IMR-90 (cell line): ENCODE measurements around the gene SIGLEC15. TPM values are rescaled to one million over a fixed set of nuclear protein-coding genes. Genes with fewer than 3 reads are reported as not detected.

ENCODE experiments used
- ATAC-seq: fragments of 200-7000 bp; cut with Tn5 transposase; 2 replicates; pipeline ENCODE4 v1.9.1; 2020; ENCODE audit warnings: low read depth, mild to moderate bottlenecking, moderate library complexity
- BruUV-seq: library from RNA; stranded (reverse); fragments of 400-500 nt; replicated peaks from 2 replicates; lab custom pipeline; 2021; lab: Mats Ljungman, UMichigan
- CTCF ChIA-PET: fragments of 300-600 bp; formaldehyde crosslinking; extraction: SDS; loops from one replicate; lab custom pipeline; 2021; ENCODE audit warnings: antibody characterized with exemption; lab: Yijun Ruan, JAX
- POLR2A ChIA-PET: fragments of 300-600 bp; sonication (Branson Sonifier 250); formaldehyde crosslinking; loops from one replicate; lab custom pipeline; 2022; ENCODE audit warnings: antibody characterized with exemption; ENCODE audit not compliant: unreplicated experiment; lab: Charles Lee
- DNase-seq: peaks from one replicate; pipeline ENCODE4 v3.0.0; 2013
- H2AFZ ChIP-seq: replicated peaks from 2 replicates; pipeline ENCODE3; 2013; ENCODE audit warnings: low read length, mild to moderate bottlenecking; ENCODE audit not compliant: poor library complexity
- H2AK5ac ChIP-seq: 2 replicates; pipeline ENCODE4 v1.6.1; 2013; ENCODE audit warnings: low read depth, low read length, inconsistent platforms
- H2AK9ac ChIP-seq: replicated peaks from 2 replicates; pipeline ENCODE3; 2013; ENCODE audit warnings: mild to moderate bottlenecking, low read depth, low read length, moderate library complexity; ENCODE audit not compliant: poor library complexity
- H2BK120ac ChIP-seq: 2 replicates; pipeline ENCODE4 v1.6.1; 2013; ENCODE audit warnings: low read depth, low read length, inconsistent platforms
- H2BK15ac ChIP-seq: 3 replicates; pipeline ENCODE4 v1.6.1; 2013; ENCODE audit warnings: low read depth, low read length, inconsistent platforms
- H2BK20ac ChIP-seq: 2 replicates; pipeline ENCODE4 v1.6.1; 2013; ENCODE audit warnings: low read depth, mild to moderate bottlenecking, inconsistent platforms, low read length, moderate library complexity
- H2BK5ac ChIP-seq: 2 replicates; pipeline ENCODE4 v1.6.1; 2013; ENCODE audit warnings: mild to moderate bottlenecking, low read depth, low read length, inconsistent platforms; ENCODE audit not compliant: poor library complexity, severe bottlenecking
- H3K14ac ChIP-seq: replicated peaks from 2 replicates; pipeline ENCODE4 v1.6.1; 2013; ENCODE audit warnings: low read depth, low read length, inconsistent platforms
- H3K18ac ChIP-seq: 2 replicates; pipeline ENCODE4 v1.6.1; 2013; ENCODE audit warnings: low read depth, low read length, control low read depth
- H3K23ac ChIP-seq: 2 replicates; pipeline ENCODE4 v1.6.1; 2013; ENCODE audit warnings: low read depth, low read length, inconsistent platforms
- H3K27ac ChIP-seq: 2 replicates; pipeline ENCODE4 v1.5.1; 2013; ENCODE audit warnings: mild to moderate bottlenecking, control low read depth, low read length; ENCODE audit not compliant: insufficient read depth
- H3K27me3 ChIP-seq: 2 replicates; pipeline ENCODE4 v1.6.1; 2013; ENCODE audit warnings: low read length; ENCODE audit not compliant: control insufficient read depth, insufficient read depth
- H3K36me3 ChIP-seq: 2 replicates; pipeline ENCODE4 v1.6.1; 2013; ENCODE audit warnings: low read length, mixed read lengths; ENCODE audit not compliant: control insufficient read depth, insufficient read depth
- H3K4ac ChIP-seq: 2 replicates; pipeline ENCODE4 v1.6.1; 2013; ENCODE audit warnings: low read depth, low read length, inconsistent platforms
- H3K4me1 ChIP-seq: 2 replicates; pipeline ENCODE4 v1.6.1; 2013; ENCODE audit warnings: low read length, mixed read lengths; ENCODE audit not compliant: control insufficient read depth, insufficient read depth
- H3K4me2 ChIP-seq: 2 replicates; pipeline ENCODE4 v1.6.1; 2013; ENCODE audit warnings: low read depth, mild to moderate bottlenecking, control low read depth, low read length, moderate library complexity
- H3K4me3 ChIP-seq: 2 replicates; pipeline ENCODE4 v1.5.1; 2013; ENCODE audit warnings: low read depth, mild to moderate bottlenecking, control low read depth, low read length, moderate library complexity; ENCODE audit not compliant: insufficient read depth
- H3K56ac ChIP-seq: 2 replicates; pipeline ENCODE4 v1.6.1; 2013; ENCODE audit warnings: low read length, inconsistent platforms; ENCODE audit not compliant: insufficient read depth; ENCODE audit errors: extremely low read depth
- H3K79me1 ChIP-seq, 2 experiments: 2 replicates each; pipeline ENCODE4 v1.6.1; 2013; ENCODE audit warnings: low read length in 2 of 2, inconsistent platforms in 1 of 2, low read depth in 1 of 2
- H3K9ac ChIP-seq: 2 replicates; pipeline ENCODE4 v1.6.1; 2013; ENCODE audit warnings: low read depth, low read length, control low read depth
- H3K9me1 ChIP-seq: 2 replicates; pipeline ENCODE4 v1.6.1; 2013; ENCODE audit warnings: low read length, inconsistent platforms; ENCODE audit not compliant: insufficient read depth
- H3K9me3 ChIP-seq: 2 replicates; pipeline ENCODE4 v1.6.1; 2013; ENCODE audit warnings: low read length; ENCODE audit not compliant: control insufficient read depth, insufficient read depth
- H4K20me1 ChIP-seq: 2 replicates; pipeline ENCODE4 v1.6.1; 2013; ENCODE audit warnings: low read length, inconsistent platforms; ENCODE audit not compliant: insufficient read depth
- H4K5ac ChIP-seq: 2 replicates; pipeline ENCODE4 v1.6.1; 2013; ENCODE audit warnings: mild to moderate bottlenecking, low read depth, low read length, control low read depth
- H4K8ac ChIP-seq, 2 experiments: 2 replicates each; pipeline ENCODE4 v1.6.1; 2013; ENCODE audit warnings: low read depth in 2 of 2, low read length in 2 of 2, control low read depth in 1 of 2, inconsistent platforms in 1 of 2
- H4K91ac ChIP-seq: 2 replicates; pipeline ENCODE4 v1.6.1; 2013; ENCODE audit warnings: low read depth, low read length, inconsistent platforms; ENCODE audit not compliant: insufficient read depth
- CEBPB ChIP-seq: IDR thresholded peaks from 2 replicates; pipeline ENCODE4 v1.6.1; 2012; ENCODE audit warnings: low read depth, low read length, improper control_type of control experiment
- MAFK ChIP-seq: IDR thresholded peaks from 2 replicates; pipeline ENCODE4 v1.6.1; 2012; ENCODE audit warnings: low read depth, low read length, improper control_type of control experiment
- WGBS, 2 experiments: methylation state at CpG; one replicate each; pipeline versions ENCODE4 v1.1.5 to v1.1.7; 2013; ENCODE audit warnings: missing lambda C conversion rate in 2 of 2; ENCODE audit not compliant: insufficient read length in 1 of 2; ENCODE audit errors: extremely low coverage in 2 of 2; 5-methylcytosine and 5-hydroxymethylcytosine counted together
- dilution Hi-C: fragments of 300-500 bp; cut with HindIII; formaldehyde crosslinking; loops from one replicate; pipeline ENCODE4 v1.14.3; 2018; ENCODE audit warnings: low sequenced_read_pairs; ENCODE audit not compliant: unreplicated experiment
- in situ Hi-C: fragments of 300-500 bp; cut with MboI; formaldehyde crosslinking; loops from 3 replicates; pipeline ENCODE4 v1.14.3; 2019; ENCODE audit warnings: low sequenced_read_pairs, inconsistent platforms, mixed read lengths
- intact Hi-C: fragments of 100-400 bp; cut with micrococcal nuclease; formaldehyde crosslinking; loops from 2 replicates; pipeline ENCODE4 v1.10.0; 2022
- polyA plus RNA-seq, 3 experiments: library from polyadenylated mRNA; depleted of rRNA; stranded (reverse); fragments of >200 nt; gene quantifications; 2 replicates each; pipeline ENCODE4 v1.2.3, GENCODE V29; 2012; ENCODE audit warnings: low replicate concordance in 1 of 3
- total RNA-seq: library from RNA; depleted of rRNA; stranded (reverse); fragments of >200 nt; gene quantifications from 2 replicates; pipeline ENCODE4 v1.2.3, GENCODE V29; 2012

Gene SIGLEC15
- total and polyA plus RNA-seq, 2 of the 4 experiments (the other 2 are of a cell fraction): 1.1 to 1.8 TPM

- Histone ChIP-seq H3K18ac (peak overlapping the region; percentile 74), H2AK5ac (peak overlapping the region; percentile 68), H2AFZ (peak overlapping the region; percentile 9), H3K79me1 (peaks cover 0 to 10% of the 10 kb centered on the region in 2 experiments; a peak in 2 of 4 replicates), H3K4me2 (no peak overlapping the region), H2BK120ac (peak overlapping the region; percentile 70), H2AK9ac (peak overlapping the region; percentile 47), H3K14ac (peak overlapping the region; percentile 50), H3K9me3 (no peaks in the 10 kb centered on the region), H3K27me3 (no peaks in the 10 kb centered on the region), H3K27ac (0 out of 2 replicates have a peak overlapping the region, but pooled peaks have one; percentile 11), H2BK20ac (peak overlapping the region; percentile 87), H4K5ac (peak overlapping the region; percentile 61; the same call in 1 of the 2 replicates), H3K36me3 (no peaks in the 10 kb centered on the region), H3K4me3 (no peak overlapping the region), H3K4ac (peak overlapping the region; percentile 69), H3K4me1 (peaks cover 27% of the 10 kb centered on the region), H3K23ac (no peak overlapping the region; the same call in 1 of the 2 replicates), H4K8ac (peak overlapping the region in 1 of 2 experiments; percentile 92; a peak in 2 of 4 replicates), H4K91ac (peak overlapping the region; percentile 75), H3K9me1 (peaks cover 16% of the 10 kb centered on the region), H4K20me1 (no peaks in the 10 kb centered on the region), H2BK5ac (peak overlapping the region; percentile 48), H3K56ac (peak overlapping the region; percentile 45; the same call in 1 of the 2 replicates), H2BK15ac (peak overlapping the region; percentile 16; the same call in 1 of the 3 replicates), H3K9ac (no peak overlapping the region)
- ATAC-seq (no peak), DNase-seq (no peak)
- no TSS peak for BruUV-seq
- TF ChIP-seq MAFK: no peak
- no peak for TF ChIP-seq CEBPB
- WGBS, 2 experiments: no CpG with 5 or more reads among the region's 3 CpGs
- dilution Hi-C loops (no loop called here), in situ Hi-C loops (loop anchor here (10.0 kb wide), 1 partner anchor 58 kb away; no protein-coding TSS in a partner anchor), intact Hi-C loops (no loop called here)
- ChIA-PET CTCF (no interaction called here), POLR2A (no interaction called here)
Observed at GRCh38 chr18:45786941-45787340, 38.5 kb upstream of the SIGLEC15 start.
